Heart left ventricle (tissue), 16 donors: Measurements from ENCODE around the gene TMTC2. TPM values are rescaled to one million over a fixed set of nuclear protein-coding genes. Genes with fewer than 3 reads are reported as not detected.

Source experiments
- ATAC-seq, 4 donors: fragments of 200-7000 bp; cut with Tn5 transposase; one replicate each; pipeline ENCODE4 v1.9.1; 2020 to 2022; ENCODE audit warnings: moderate library complexity in 4 of 4, mild to moderate bottlenecking in 3 of 4, moderate number of reproducible peaks in 1 of 4
- DNase-seq, 5 donors: peaks; one replicate each; pipeline ENCODE4 v3.0.0-alpha.2; 2020
- H3K27ac ChIP-seq, 12 donors: fragments of 200-600 bp; sonication (generic) in 4 of 12; one replicate each; pipeline versions ENCODE4 v1.5.0 to v1.8.0; 2016 to 2022; ENCODE audit warnings: mild to moderate bottlenecking in 2 of 12
- H3K27me3 ChIP-seq, 9 donors: fragments of 200-600 bp; sonication (generic) in 2 of 9; one replicate each; pipeline versions ENCODE4 v1.5.1 to v1.8.0; 2016 to 2022; ENCODE audit warnings: mild to moderate bottlenecking in 3 of 9
- H3K36me3 ChIP-seq, 9 donors: fragments of 200-600 bp; sonication (generic) in 2 of 9; one replicate each; pipeline versions ENCODE4 v1.5.0 to v1.8.0; 2018 to 2022; ENCODE audit warnings: mild to moderate bottlenecking in 2 of 9
- H3K4me1 ChIP-seq, 12 donors: fragments of 200-600 bp; sonication (generic) in 4 of 12; one replicate each; pipeline versions ENCODE4 v1.5.0 to v1.8.0; 2016 to 2022; ENCODE audit warnings: mild to moderate bottlenecking in 3 of 12
- H3K4me3 ChIP-seq, 12 donors: fragments of 200-600 bp; sonication (generic) in 4 of 12; one replicate each; pipeline versions ENCODE4 v1.5.0 to v1.8.0; 2017 to 2022; ENCODE audit warnings: mild to moderate bottlenecking in 9 of 12, moderate library complexity in 4 of 12
- H3K9me3 ChIP-seq, 12 donors: fragments of 200-600 bp; sonication (generic) in 4 of 12; one replicate each; pipeline versions ENCODE4 v1.5.0 to v1.8.0; 2016 to 2022; ENCODE audit warnings: mild to moderate bottlenecking in 1 of 12
- CTCF ChIP-seq, 12 donors: fragments of 200-600 bp; sonication (generic) in 4 of 12; IDR thresholded peaks; one replicate each; pipeline versions ENCODE4 v1.5.0 to v1.8.0; 2018 to 2022; ENCODE audit warnings: antibody characterized with exemption in 12 of 12, mild to moderate bottlenecking in 5 of 12
- POLR2A ChIP-seq, 2 donors: fragments of 450-650 bp; IDR thresholded peaks; one replicate each; pipeline ENCODE4 v1.6.1; 2017; ENCODE audit warnings: antibody characterized with exemption in 2 of 2, mild to moderate bottlenecking in 2 of 2, moderate library complexity in 2 of 2
- WGBS, 4 donors: extraction: QIAGEN DNeasy Blood & Tissue Kit in 2 of 4; methylation state at CpG; one replicate each; pipeline versions ENCODE4 v1.1.5 to v1.1.7; 2013 to 2018; 5-methylcytosine and 5-hydroxymethylcytosine counted together
- intact Hi-C, 10 donors: fragments of 100-400 bp; cut with DNase I; formaldehyde crosslinking; loops; one replicate each; pipeline versions ENCODE4 v1.11.1 to v1.14.2; 2022
- polyA plus RNA-seq, 2 donors: library from polyadenylated mRNA; stranded (reverse); fragments of 200-250 nt; gene quantifications; one replicate each; pipeline ENCODE4 v1.2.3, GENCODE V29; 2013
- total RNA-seq, 9 donors: library from RNA; depleted of rRNA in 2 of 9; stranded (reverse); fragments of >200 nt in 2 of 9; fragmentation: NEBNext Ultra II Directional in 3 of 9; extraction: Animal tissue kit (Norgen Biotek cat#: 25700) in 3 of 9; gene quantifications; one replicate each; pipeline versions ENCODE4 v1.1.0 to v1.2.4, GENCODE V29; 2016 to 2023
- donor health status: ischemic (EF 13 %, LVEDD 7.1; RV severe dilation, severe dysfunction).
- donor health status: healthy with polysubstance abuse.
- donor health status: DM: no; HTN: yes; CAD: no.
- donor health status: DM: no; HTN: no; CAD: no.
- donor health status: ischemic (EF 25% LVEDD 6.9; RV normal size, moderate dysfunction).
- donor health status: ischemic (EF 25% LVEDD 5.7; RV mildly dilated, moderate dysfunction).
- donor health status: healthy.
- donor health status: DM: yes; HTN: yes; CAD: no.
- donor health status: ischemic (EF 35%, LVEDD 5.7; RV mildly dilated, moderate dysfunction).
- donor health status: nonischemic (EF 11% LVEDD 7.7; RV severe dilation, severe dysfunction).
- donor health status: DM: yes; HTN: yes; CAD: no.
- donor health status: PGD.
- donor health status: ischemic (EF 29% LVEDD 5.4; RV normal size, mild dysfunction).
- donor health status: nonischemic (EF 23%, LVEDD 6.1; RV moderate dilation, normal function).

Gene TMTC2
- total and polyA plus RNA-seq, 11 donors: 1.1 to 5.7 (median 3.3) TPM

- no peaks in the 10 kb centered on the region for H3K4me1 ChIP-seq
- H3K4me3 ChIP-seq: no peak overlapping the region
- WGBS, 4 donors: 95 to 98% (median 97%) methylated on average over 3 of the region's 3 CpGs
- H3K36me3 ChIP-seq: no peaks in the 10 kb centered on the region
- H3K9me3 ChIP-seq: no peaks in the 10 kb centered on the region
- DNase-seq (no peak), ATAC-seq (no peak)
- H3K27me3 ChIP-seq: no peaks in the 10 kb centered on the region
- TF ChIP-seq POLR2A (IDR thresholded peaks at IDR 0.05) (no peak), CTCF (IDR thresholded peaks at IDR 0.05) (no peak)
- intact Hi-C loops: no loop called here
- H3K27ac ChIP-seq: no peak overlapping the region
Measured at GRCh38 chr12:82930301-82930700, 243.6 kb downstream of the TMTC2 start.

GRCh38 chr12:82931349-82932116, 244.8 kb downstream of the TMTC2 start:
- TF ChIP-seq POLR2A (IDR thresholded peaks at IDR 0.05): no peak
- 87 to 93% (median 92%) methylated on average over 5 of the region's 5 CpGs for WGBS, 4 donors
- DNase-seq (no peak), ATAC-seq (no peak)
- Histone ChIP-seq H3K4me1 (no peaks in the 10 kb centered on the region), H3K9me3 (no peaks in the 10 kb centered on the region), H3K27ac (peak overlapping the region in 1 of 12 donors; percentile 6), H3K27me3 (no peaks in the 10 kb centered on the region), H3K36me3 (no peaks in the 10 kb centered on the region), H3K4me3 (no peak overlapping the region)
- intact Hi-C loops: no loop called here

GRCh38 chr12:82937151-82937550, 250.4 kb downstream of the TMTC2 start:
- Histone ChIP-seq H3K9me3 (no peaks in the 10 kb centered on the region), H3K4me3 (no peak overlapping the region), H3K36me3 (no peaks in the 10 kb centered on the region), H3K27ac (no peak overlapping the region), H3K4me1 (no peaks in the 10 kb centered on the region), H3K27me3 (no peaks in the 10 kb centered on the region)
- DNase-seq (no peak), ATAC-seq (no peak)
- intact Hi-C loops: no loop called here
- 32 to 61% (median 39%) methylated on average over 2 of the region's 2 CpGs for WGBS, 4 donors
- no peak for TF ChIP-seq POLR2A (IDR thresholded peaks at IDR 0.05)
- TF ChIP-seq CTCF (IDR thresholded peaks at IDR 0.05): no peak

GRCh38 chr12:82942521-82942920, 255.8 kb downstream of the TMTC2 start:
- Histone ChIP-seq H3K36me3 (no peaks in the 10 kb centered on the region), H3K27me3 (no peaks in the 10 kb centered on the region), H3K4me1 (no peaks in the 10 kb centered on the region), H3K9me3 (no peaks in the 10 kb centered on the region), H3K4me3 (no peak overlapping the region), H3K27ac (no peak overlapping the region)
- TF ChIP-seq CTCF (IDR thresholded peaks at IDR 0.05) (no peak), POLR2A (IDR thresholded peaks at IDR 0.05) (no peak)
- WGBS, 4 donors: 65 to 75% (median 69%) methylated on average over 2 of the region's 2 CpGs
- intact Hi-C loops: no loop called here
- DNase-seq (no peak), ATAC-seq (no peak)

GRCh38 chr12:82942991-82943401, 256.3 kb downstream of the TMTC2 start:
- WGBS, 4 donors: 81 to 86% (median 82%) methylated on average over 2 of the region's 2 CpGs
- H3K27ac ChIP-seq: no peak overlapping the region
- TF ChIP-seq POLR2A (IDR thresholded peaks at IDR 0.05) (no peak), CTCF (IDR thresholded peaks at IDR 0.05) (no peak)
- H3K4me1 ChIP-seq: no peaks in the 10 kb centered on the region
- intact Hi-C loops: no loop called here
- no peaks in the 10 kb centered on the region for H3K36me3 ChIP-seq
- H3K9me3 ChIP-seq: no peaks in the 10 kb centered on the region
- ATAC-seq (no peak), DNase-seq (no peak)
- H3K4me3 ChIP-seq: no peak overlapping the region
- no peaks in the 10 kb centered on the region for H3K27me3 ChIP-seq
